Measurements from ENCODE around the gene RRP8. TPM values are rescaled to one million over a fixed set of nuclear protein-coding genes. Genes with fewer than 3 reads are reported as not detected.

Gene RRP8
- polyA plus RNA-seq, 4 donors, result 15.9 to 28.4 (median 21.2) TPM

DNA sequence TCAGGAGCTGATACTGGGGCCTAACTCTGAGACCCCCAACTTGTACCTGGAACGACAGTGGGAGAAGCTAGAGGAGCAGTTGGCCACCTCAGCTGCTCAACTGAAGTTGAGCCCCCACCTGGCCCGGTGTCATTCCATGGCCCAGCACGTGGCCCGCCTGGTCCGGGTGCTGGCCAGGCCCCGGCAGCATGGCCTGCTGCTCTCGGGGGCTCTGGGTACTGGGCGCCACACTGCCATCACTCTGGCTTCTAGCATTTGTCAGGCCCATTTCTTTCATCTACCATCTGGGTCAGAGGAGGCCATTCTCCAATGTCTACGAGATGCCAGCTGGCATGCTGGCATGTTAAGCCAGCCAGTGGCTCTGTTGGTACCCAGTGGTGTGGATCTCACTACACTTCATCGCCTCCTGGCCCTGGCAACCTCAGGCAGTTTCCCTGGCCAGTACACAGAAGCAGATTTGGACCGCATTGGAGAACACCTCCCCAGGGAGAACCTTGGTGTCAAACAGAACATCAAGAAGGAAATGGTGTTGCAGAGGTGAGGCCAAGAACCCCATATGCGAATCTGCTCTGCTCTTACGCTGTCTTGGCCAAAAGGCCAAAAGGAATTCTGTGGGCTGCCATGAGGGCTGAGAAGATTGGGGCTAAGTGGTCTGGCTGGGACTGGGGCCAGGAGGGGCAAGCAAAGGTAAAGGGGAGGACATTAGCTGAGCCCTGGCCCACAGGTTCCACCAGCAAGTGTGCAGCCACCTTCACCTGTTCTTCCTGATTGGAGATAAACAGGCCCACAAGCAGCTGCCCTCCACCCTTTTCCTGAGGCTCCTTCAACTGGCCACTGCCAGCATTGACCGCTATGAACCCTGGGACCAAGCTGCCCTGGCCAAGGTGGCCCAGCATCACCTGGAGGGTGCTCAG, 45.4 kb downstream of the RRP8 start:
- no peaks in the 10 kb centered on the region for H3K9me3 ChIP-seq (ENCODE audit: control insufficient read depth in 2 of 2, insufficient read depth in 1 of 2, low read depth in 1 of 2, low read length in 1 of 2)
- no peaks in the 10 kb centered on the region for H3K4me1 ChIP-seq (ENCODE audit: control insufficient read depth in 3 of 3, insufficient read depth in 2 of 3, low read depth in 1 of 3, low read length in 2 of 3)
- peaks cover 0 to 10% (median 0%) of the 10 kb centered on the region in 3 donors for H3K36me3 ChIP-seq (ENCODE audit: control insufficient read depth in 3 of 3, insufficient read depth in 2 of 3, low read depth in 1 of 3, low read length in 3 of 3)
- no peak overlapping the region for H3K4me3 ChIP-seq (ENCODE audit: low read depth in 1 of 3, low read length in 3 of 3)
- no peak for DNase-seq
- H3K27ac ChIP-seq (ENCODE audit: low read depth in 1 of 3, low read length in 2 of 3), result no peak overlapping the region
- WGBS, 3 donors, result 96 to 98% (median 97%) methylated on average over 14 of the region's 14 CpGs
- no peaks in the 10 kb centered on the region for H3K27me3 ChIP-seq (ENCODE audit: control insufficient read depth in 3 of 3, insufficient read depth in 3 of 3, low read length in 3 of 3)
- no peak for FAIRE-seq

DNA sequence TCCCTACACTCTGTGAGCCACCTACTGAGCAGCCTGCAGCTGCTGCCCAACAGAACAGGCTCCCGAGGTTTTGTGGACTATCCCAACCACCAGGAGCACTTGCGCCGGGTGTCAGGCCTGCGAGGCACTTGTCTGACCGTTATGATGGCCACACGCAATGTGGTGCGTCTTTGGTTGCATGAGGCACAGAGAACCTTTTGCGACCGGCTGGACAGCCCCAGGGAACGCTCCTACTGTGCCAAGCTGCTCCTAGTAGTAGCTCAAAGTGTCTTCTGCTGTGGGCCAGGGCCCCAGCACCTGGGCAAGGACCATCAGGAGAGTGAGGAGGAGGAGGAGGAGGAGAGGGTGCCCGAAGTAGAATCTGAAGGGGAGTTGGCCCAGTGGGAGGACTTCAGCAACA, 46.4 kb downstream of the RRP8 start:
- H3K36me3 ChIP-seq (ENCODE audit: control insufficient read depth in 3 of 3, insufficient read depth in 2 of 3, low read depth in 1 of 3, low read length in 3 of 3), result peaks cover 0 to 6% (median 0%) of the 10 kb centered on the region in 3 donors
- DNase-seq, result no peak
- 91 to 95% (median 92%) methylated on average over 11 of the region's 11 CpGs for WGBS, 3 donors
- FAIRE-seq, result no peak
- H3K4me1 ChIP-seq (ENCODE audit: control insufficient read depth in 3 of 3, insufficient read depth in 2 of 3, low read depth in 1 of 3, low read length in 2 of 3), result no peaks in the 10 kb centered on the region
- no peaks in the 10 kb centered on the region for H3K27me3 ChIP-seq (ENCODE audit: control insufficient read depth in 3 of 3, insufficient read depth in 3 of 3, low read length in 3 of 3)
- H3K9me3 ChIP-seq (ENCODE audit: control insufficient read depth in 2 of 2, insufficient read depth in 1 of 2, low read depth in 1 of 2, low read length in 1 of 2), result no peaks in the 10 kb centered on the region
- H3K27ac ChIP-seq (ENCODE audit: low read depth in 1 of 3, low read length in 2 of 3), result no peak overlapping the region
- no peak overlapping the region for H3K4me3 ChIP-seq (ENCODE audit: low read depth in 1 of 3, low read length in 3 of 3)

- peaks cover 0 to 6% (median 0%) of the 10 kb centered on the region in 3 donors for H3K36me3 ChIP-seq (ENCODE audit: control insufficient read depth in 3 of 3, insufficient read depth in 2 of 3, low read depth in 1 of 3, low read length in 3 of 3)
- H3K4me3 ChIP-seq (ENCODE audit: low read depth in 1 of 3, low read length in 3 of 3), result no peak overlapping the region
- no peaks in the 10 kb centered on the region for H3K4me1 ChIP-seq (ENCODE audit: control insufficient read depth in 3 of 3, insufficient read depth in 2 of 3, low read depth in 1 of 3, low read length in 2 of 3)
- DNase-seq (peak in 1 of 2 donors; percentile 23), FAIRE-seq (no peak)
- H3K27ac ChIP-seq (ENCODE audit: low read depth in 1 of 3, low read length in 2 of 3), result no peak overlapping the region
- no peaks in the 10 kb centered on the region for H3K9me3 ChIP-seq (ENCODE audit: control insufficient read depth in 2 of 2, insufficient read depth in 1 of 2, low read depth in 1 of 2, low read length in 1 of 2)
- H3K27me3 ChIP-seq (ENCODE audit: control insufficient read depth in 3 of 3, insufficient read depth in 3 of 3, low read length in 3 of 3), result no peaks in the 10 kb centered on the region
- WGBS, 3 donors, result 42 to 73% (median 62%) methylated on average over 11 of the region's 11 CpGs
Observed at GRCh38 chr11:6556139-6556949, 47.1 kb downstream of the RRP8 start.

GRCh38 chr11:6554828-6555706, 48.3 kb downstream of the RRP8 start:
- no peaks in the 10 kb centered on the region for H3K9me3 ChIP-seq (ENCODE audit: control insufficient read depth in 2 of 2, insufficient read depth in 1 of 2, low read depth in 1 of 2, low read length in 1 of 2)
- H3K4me3 ChIP-seq (ENCODE audit: low read depth in 1 of 3, low read length in 3 of 3), result no peak overlapping the region
- FAIRE-seq (no peak), DNase-seq (no peak)
- H3K27me3 ChIP-seq (ENCODE audit: control insufficient read depth in 3 of 3, insufficient read depth in 3 of 3, low read length in 3 of 3), result no peaks in the 10 kb centered on the region
- H3K4me1 ChIP-seq (ENCODE audit: control insufficient read depth in 3 of 3, insufficient read depth in 2 of 3, low read depth in 1 of 3, low read length in 2 of 3), result no peaks in the 10 kb centered on the region
- no peak overlapping the region for H3K27ac ChIP-seq (ENCODE audit: low read depth in 1 of 3, low read length in 2 of 3)
- whole genome bisulfite sequencing, 3 donors, result 90 to 97% (median 96%) methylated on average over 5 of the region's 5 CpGs
- H3K36me3 ChIP-seq (ENCODE audit: control insufficient read depth in 3 of 3, insufficient read depth in 2 of 3, low read depth in 1 of 3, low read length in 3 of 3), result peaks cover 0 to 6% (median 0%) of the 10 kb centered on the region in 3 donors

DNA sequence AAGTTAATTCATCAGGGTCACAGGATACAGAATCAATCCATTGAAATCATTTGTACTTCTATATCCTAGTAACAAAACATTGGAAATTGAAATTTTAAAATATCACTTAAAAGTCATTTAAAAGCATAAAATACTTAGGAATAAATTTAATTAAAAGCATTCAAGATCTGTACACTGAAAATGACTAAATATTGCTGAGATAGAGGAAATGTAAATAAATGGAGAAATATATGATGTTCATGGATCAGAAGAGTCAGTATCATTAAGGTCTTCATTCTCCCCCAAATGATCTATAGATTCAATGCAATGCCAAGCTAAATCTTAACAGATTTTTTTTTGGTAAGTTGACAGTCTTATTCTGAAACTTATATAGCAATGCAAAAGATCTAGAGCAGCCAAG, 49.8 kb downstream of the RRP8 start:
- H3K36me3 ChIP-seq (ENCODE audit: control insufficient read depth in 3 of 3, insufficient read depth in 2 of 3, low read depth in 1 of 3, low read length in 3 of 3), result peaks cover 0 to 6% (median 0%) of the 10 kb centered on the region in 3 donors
- H3K4me1 ChIP-seq (ENCODE audit: control insufficient read depth in 3 of 3, insufficient read depth in 2 of 3, low read depth in 1 of 3, low read length in 2 of 3), result no peaks in the 10 kb centered on the region
- DNase-seq (no peak), FAIRE-seq (no peak)
- no peak overlapping the region for H3K27ac ChIP-seq (ENCODE audit: low read depth in 1 of 3, low read length in 2 of 3)
- no peaks in the 10 kb centered on the region for H3K9me3 ChIP-seq (ENCODE audit: control insufficient read depth in 2 of 2, insufficient read depth in 1 of 2, low read depth in 1 of 2, low read length in 1 of 2)
- no peaks in the 10 kb centered on the region for H3K27me3 ChIP-seq (ENCODE audit: control insufficient read depth in 3 of 3, insufficient read depth in 3 of 3, low read length in 3 of 3)
- H3K4me3 ChIP-seq (ENCODE audit: low read depth in 1 of 3, low read length in 3 of 3), result no peak overlapping the region

DNA sequence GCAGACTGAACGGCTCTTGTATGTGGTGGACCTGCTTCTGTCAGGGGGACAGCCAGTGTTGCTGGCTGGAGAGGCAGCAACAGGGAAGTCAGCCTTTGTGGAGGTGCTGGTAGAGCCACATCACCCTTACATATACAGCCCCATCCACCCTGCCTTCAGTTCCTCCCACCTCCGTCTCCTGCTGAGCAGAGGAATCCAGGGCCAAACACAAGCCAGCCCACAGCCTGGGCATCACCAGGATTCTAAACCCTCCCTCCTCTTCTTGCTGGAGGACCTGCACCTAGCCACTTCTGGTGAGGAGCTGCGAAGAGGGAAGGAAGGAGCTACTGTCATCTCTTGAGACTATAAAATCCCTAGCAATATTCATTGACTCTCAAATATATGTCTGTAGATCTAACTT, 54.8 kb downstream of the RRP8 start:
- Histone ChIP-seq H3K27me3 (ENCODE audit: control insufficient read depth in 3 of 3, insufficient read depth in 3 of 3, low read length in 3 of 3) (no peaks in the 10 kb centered on the region), H3K9me3 (ENCODE audit: control insufficient read depth in 2 of 2, insufficient read depth in 1 of 2, low read depth in 1 of 2, low read length in 1 of 2) (no peaks in the 10 kb centered on the region), H3K36me3 (ENCODE audit: control insufficient read depth in 3 of 3, insufficient read depth in 2 of 3, low read depth in 1 of 3, low read length in 3 of 3) (peaks cover 0 to 40% (median 3%) of the 10 kb centered on the region in 3 donors), H3K4me1 (ENCODE audit: control insufficient read depth in 3 of 3, insufficient read depth in 2 of 3, low read depth in 1 of 3, low read length in 2 of 3) (no peaks in the 10 kb centered on the region), H3K4me3 (ENCODE audit: low read depth in 1 of 3, low read length in 3 of 3) (no peak overlapping the region), H3K27ac (ENCODE audit: low read depth in 1 of 3, low read length in 2 of 3) (no peak overlapping the region)
- DNase-seq, result no peak
- FAIRE-seq, result no peak
- 87 to 92% (median 88%) methylated on average over 3 of the region's 3 CpGs for WGBS, 3 donors

DNA sequence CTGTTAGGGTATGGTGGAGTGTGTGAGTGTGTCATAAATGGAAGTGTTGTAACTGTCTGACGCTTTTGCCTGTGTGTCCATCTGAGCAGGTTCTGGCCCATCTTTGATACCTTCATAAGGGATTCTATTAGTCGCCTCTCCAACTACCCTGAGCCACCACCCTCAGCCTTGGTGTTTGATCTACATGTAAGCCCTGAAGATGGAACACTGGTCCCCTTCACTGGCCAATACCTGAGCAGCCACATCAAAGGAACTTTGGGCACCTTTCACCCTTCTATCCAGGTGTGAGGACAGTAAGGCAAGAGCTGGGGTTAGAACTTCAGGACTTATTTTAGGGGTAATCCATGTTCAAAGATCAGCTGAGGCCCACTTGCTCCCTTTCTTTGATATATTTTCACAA, 55.3 kb downstream of the RRP8 start:
- 91 to 93% (median 91%) methylated on average over 2 of the region's 2 CpGs for WGBS, 3 donors
- Histone ChIP-seq H3K4me1 (ENCODE audit: control insufficient read depth in 3 of 3, insufficient read depth in 2 of 3, low read depth in 1 of 3, low read length in 2 of 3) (no peaks in the 10 kb centered on the region), H3K4me3 (ENCODE audit: low read depth in 1 of 3, low read length in 3 of 3) (no peak overlapping the region), H3K9me3 (ENCODE audit: control insufficient read depth in 2 of 2, insufficient read depth in 1 of 2, low read depth in 1 of 2, low read length in 1 of 2) (no peaks in the 10 kb centered on the region), H3K27ac (ENCODE audit: low read depth in 1 of 3, low read length in 2 of 3) (no peak overlapping the region), H3K27me3 (ENCODE audit: control insufficient read depth in 3 of 3, insufficient read depth in 3 of 3, low read length in 3 of 3) (no peaks in the 10 kb centered on the region), H3K36me3 (ENCODE audit: control insufficient read depth in 3 of 3, insufficient read depth in 2 of 3, low read depth in 1 of 3, low read length in 3 of 3) (peaks cover 0 to 40% (median 3%) of the 10 kb centered on the region in 3 donors)
- DNase-seq (no peak), FAIRE-seq (no peak)

DNA sequence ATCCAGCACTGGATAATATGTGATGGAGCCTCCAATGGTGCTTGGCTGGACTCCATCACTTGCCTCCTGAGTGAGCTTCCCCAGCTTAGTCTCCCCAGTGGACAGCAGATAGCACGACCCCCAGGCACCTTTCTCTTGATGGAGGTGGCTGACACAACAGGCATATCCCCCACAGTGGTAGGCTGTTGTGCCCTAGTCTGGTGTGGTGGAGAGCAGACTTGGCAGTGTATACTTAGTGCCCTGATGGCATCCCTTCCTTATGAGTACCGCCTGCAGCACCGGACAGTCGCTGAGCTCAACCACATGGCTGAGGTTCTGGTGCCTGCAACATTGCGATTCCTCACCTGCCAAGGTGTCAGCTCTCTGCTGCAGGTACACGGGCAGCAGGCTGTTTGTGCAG, 56.2 kb downstream of the RRP8 start:
- Histone ChIP-seq H3K27me3 (ENCODE audit: control insufficient read depth in 3 of 3, insufficient read depth in 3 of 3, low read length in 3 of 3) (no peaks in the 10 kb centered on the region), H3K4me1 (ENCODE audit: control insufficient read depth in 3 of 3, insufficient read depth in 2 of 3, low read depth in 1 of 3, low read length in 2 of 3) (no peaks in the 10 kb centered on the region), H3K36me3 (ENCODE audit: control insufficient read depth in 3 of 3, insufficient read depth in 2 of 3, low read depth in 1 of 3, low read length in 3 of 3) (peaks cover 0 to 40% (median 3%) of the 10 kb centered on the region in 3 donors), H3K9me3 (ENCODE audit: control insufficient read depth in 2 of 2, insufficient read depth in 1 of 2, low read depth in 1 of 2, low read length in 1 of 2) (no peaks in the 10 kb centered on the region), H3K4me3 (ENCODE audit: low read depth in 1 of 3, low read length in 3 of 3) (no peak overlapping the region), H3K27ac (ENCODE audit: low read depth in 1 of 3, low read length in 2 of 3) (no peak overlapping the region)
- 94 to 95% (median 94%) methylated on average over 6 of the region's 6 CpGs for WGBS, 3 donors
- FAIRE-seq (no peak), DNase-seq (no peak)
